Stomach (tissue), 9 donors: ENCODE measurements around the gene SLK. TPM values are rescaled to one million over a fixed set of nuclear protein-coding genes. Genes with fewer than 3 reads are reported as not detected.

Source experiments
- DNase-seq, 2 donors: peaks; one replicate each; pipeline versions ENCODE4 v3.0.0 to v3.0.0-alpha.2; 2013 to 2019
- H3K27ac ChIP-seq, 5 donors: fragments of 200-600 bp in 4 of 5; sonication (generic) in 4 of 5; one replicate each; pipeline ENCODE4 v1.5.1; 2013 to 2019; ENCODE audit warnings: mild to moderate bottlenecking in 1 of 5, moderate library complexity in 1 of 5
- H3K27me3 ChIP-seq, 3 donors: fragments of 200-600 bp; sonication (generic); one replicate each; pipeline ENCODE4 v1.5.1; 2017 to 2019; ENCODE audit warnings: mixed run types in 1 of 3
- H3K36me3 ChIP-seq, 4 donors: fragments of 200-600 bp; sonication (generic); 1 replicate in 3 of 4; 2 replicates in 1 of 4; pipeline ENCODE4 v1.5.1; 2016 to 2019
- H3K4me1 ChIP-seq, 4 donors: fragments of 200-600 bp; sonication (generic); one replicate each; pipeline ENCODE4 v1.5.1; 2016 to 2019
- H3K4me3 ChIP-seq, 4 donors: fragments of 200-600 bp; sonication (generic) in 3 of 4; one replicate each; pipeline ENCODE4 v1.5.1; 2016 to 2019; ENCODE audit warnings: mild to moderate bottlenecking in 1 of 4
- H3K9me3 ChIP-seq, 4 donors: fragments of 200-600 bp; sonication (generic); one replicate each; pipeline ENCODE4 v1.5.1; 2016 to 2019
- CTCF ChIP-seq, 7 experiments: fragments of 450-650 bp in 4 of 7; fragments of 200-600 bp in 3 of 7; sonication (generic) in 3 of 7; IDR thresholded peaks; one replicate each; pipeline ENCODE4 v1.5.1; 2016 to 2019; ENCODE audit warnings: antibody characterized with exemption in 7 of 7, control low read depth in 2 of 7, mild to moderate bottlenecking in 1 of 7
- EP300 ChIP-seq: sonication (generic); formaldehyde crosslinking; IDR thresholded peaks from one replicate; pipeline ENCODE4 v1.6.1; 2017; ENCODE audit warnings: antibody characterized with exemption
- POLR2A ChIP-seq, 4 donors: fragments of 450-650 bp; IDR thresholded peaks; one replicate each; pipeline ENCODE4 v1.6.1; 2016; ENCODE audit warnings: antibody characterized with exemption in 4 of 4, control low read depth in 2 of 4, mild to moderate bottlenecking in 1 of 4, moderate library complexity in 1 of 4
- POLR2AphosphoS5 ChIP-seq, 3 donors: sonication (generic); formaldehyde crosslinking; IDR thresholded peaks; one replicate each; pipeline ENCODE4 v1.6.1; 2016; ENCODE audit warnings: antibody characterized with exemption in 3 of 3
- WGBS, 5 donors: extraction: QIAGEN DNeasy Blood & Tissue Kit in 3 of 5; methylation state at CpG; one replicate each; pipeline versions ENCODE4 v1.1.5 to v1.1.7; 2013 to 2018; 5-methylcytosine and 5-hydroxymethylcytosine counted together
- intact Hi-C: fragments of 100-400 bp; cut with DNase I; formaldehyde crosslinking; loops from one replicate; pipeline ENCODE4 v1.15.1; 2023; ENCODE audit warnings: low total_unique reads
- polyA plus RNA-seq, 3 donors: library from polyadenylated mRNA; stranded (reverse); fragments of 200-250 nt; gene quantifications; one replicate each; pipeline ENCODE4 v1.2.3, GENCODE V29; 2013
- total RNA-seq, 5 donors: library from RNA; depleted of rRNA; stranded (reverse); fragments of >200 nt; gene quantifications; one replicate each; pipeline versions ENCODE4 v1.1.0 to v1.2.3, GENCODE V29; 2014 to 2016
- donor health status: healthy with polysubstance abuse.
- donor health status: Bipolar disorder and iron deficiency.
- donor health status: healthy.

Gene SLK
- total and polyA plus RNA-seq, 8 donors: 10.1 to 94.5 (median 47.2) TPM

- 64 to 83% (median 79%) methylated on average over 7 of the region's 7 CpGs for WGBS, 5 donors
- intact Hi-C loops: no loop called here
Observed at GRCh38 chr10:103986360-103986759, 19.4 kb downstream of the SLK start.

DNA sequence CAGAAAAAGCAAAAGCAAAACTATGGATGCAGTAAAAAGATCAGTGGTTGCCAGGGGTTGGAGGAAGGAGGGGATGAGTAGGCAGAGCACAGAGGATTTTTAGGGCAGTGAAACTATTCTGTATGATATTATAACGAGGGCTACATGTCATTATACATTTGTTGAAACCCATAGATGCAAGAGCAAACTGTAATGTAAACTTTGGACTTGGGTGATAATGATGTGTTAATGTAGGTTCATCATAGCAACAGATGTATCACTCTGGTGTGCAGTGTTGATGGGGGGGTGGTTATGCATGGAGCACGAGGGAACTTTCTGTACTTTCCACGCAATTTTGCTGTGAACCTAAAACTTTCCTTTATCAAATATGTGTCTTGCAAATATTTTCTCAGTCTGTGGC lies 23.2 kb downstream of the SLK start:
- H3K9me3 ChIP-seq: no peaks in the 10 kb centered on the region
- H3K27ac ChIP-seq: no peak overlapping the region
- H3K4me3 ChIP-seq: no peak overlapping the region
- peaks cover 0 to 59% (median 26%) of the 10 kb centered on the region in 4 donors for H3K4me1 ChIP-seq
- TF ChIP-seq EP300 (no peak), CTCF (IDR thresholded peaks at IDR 0.05) (no peak), POLR2AphosphoS5 (IDR thresholded peaks at IDR 0.05) (no peak), POLR2A (IDR thresholded peaks at IDR 0.05) (no peak)
- intact Hi-C loops: no loop called here
- WGBS, 5 donors: 54 to 75% (median 67%) methylated on average over 3 of the region's 3 CpGs
- DNase-seq: no peak
- H3K27me3 ChIP-seq: no peaks in the 10 kb centered on the region
- peaks cover 0 to 26% (median 11%) of the 10 kb centered on the region in 4 donors for H3K36me3 ChIP-seq

More at GRCh38 chr10:103986360-103986759, 19.4 kb downstream of the SLK start:
- Histone ChIP-seq H3K27me3 (no peaks in the 10 kb centered on the region), H3K4me3 (no peak overlapping the region), H3K36me3 (no peaks in the 10 kb centered on the region), H3K4me1 (peaks cover 10 to 84% (median 43%) of the 10 kb centered on the region in 4 donors), H3K27ac (no peak overlapping the region), H3K9me3 (no peaks in the 10 kb centered on the region)
- DNase-seq: no peak
- TF ChIP-seq EP300 (no peak), CTCF (IDR thresholded peaks at IDR 0.05) (no peak), POLR2AphosphoS5 (IDR thresholded peaks at IDR 0.05) (no peak), POLR2A (IDR thresholded peaks at IDR 0.05) (no peak)

DNA sequence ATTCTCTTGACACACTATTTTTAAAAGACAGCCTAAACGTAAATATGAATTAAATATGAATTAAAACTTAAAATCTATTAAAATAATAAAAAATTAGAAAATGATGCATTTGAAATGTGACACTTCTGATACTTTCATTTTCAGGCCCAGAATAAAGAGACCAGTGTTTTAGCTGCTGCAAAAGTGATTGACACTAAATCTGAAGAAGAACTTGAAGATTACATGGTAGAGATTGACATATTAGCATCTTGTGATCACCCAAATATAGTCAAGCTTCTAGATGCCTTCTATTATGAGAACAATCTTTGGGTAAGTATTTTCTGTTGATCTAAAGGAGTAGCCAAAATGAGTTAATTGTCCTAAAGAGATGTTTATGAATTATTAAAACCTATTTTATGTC lies 23.6 kb downstream of the SLK start:
- Histone ChIP-seq H3K4me1 (peaks cover 0 to 55% (median 24%) of the 10 kb centered on the region in 4 donors), H3K36me3 (peaks cover 0 to 26% (median 12%) of the 10 kb centered on the region in 4 donors), H3K4me3 (no peak overlapping the region), H3K27me3 (no peaks in the 10 kb centered on the region), H3K9me3 (no peaks in the 10 kb centered on the region), H3K27ac (no peak overlapping the region)
- no peak for TF ChIP-seq EP300
- TF ChIP-seq POLR2AphosphoS5 (IDR thresholded peaks at IDR 0.05): no peak
- no peak for TF ChIP-seq CTCF (IDR thresholded peaks at IDR 0.05)
- no peak for TF ChIP-seq POLR2A (IDR thresholded peaks at IDR 0.05)
- no peak for DNase-seq
- intact Hi-C loops: no loop called here
- WGBS, 5 donors: 51 to 69% (median 69%) methylated on average over 1 of the region's 1 CpG

DNA sequence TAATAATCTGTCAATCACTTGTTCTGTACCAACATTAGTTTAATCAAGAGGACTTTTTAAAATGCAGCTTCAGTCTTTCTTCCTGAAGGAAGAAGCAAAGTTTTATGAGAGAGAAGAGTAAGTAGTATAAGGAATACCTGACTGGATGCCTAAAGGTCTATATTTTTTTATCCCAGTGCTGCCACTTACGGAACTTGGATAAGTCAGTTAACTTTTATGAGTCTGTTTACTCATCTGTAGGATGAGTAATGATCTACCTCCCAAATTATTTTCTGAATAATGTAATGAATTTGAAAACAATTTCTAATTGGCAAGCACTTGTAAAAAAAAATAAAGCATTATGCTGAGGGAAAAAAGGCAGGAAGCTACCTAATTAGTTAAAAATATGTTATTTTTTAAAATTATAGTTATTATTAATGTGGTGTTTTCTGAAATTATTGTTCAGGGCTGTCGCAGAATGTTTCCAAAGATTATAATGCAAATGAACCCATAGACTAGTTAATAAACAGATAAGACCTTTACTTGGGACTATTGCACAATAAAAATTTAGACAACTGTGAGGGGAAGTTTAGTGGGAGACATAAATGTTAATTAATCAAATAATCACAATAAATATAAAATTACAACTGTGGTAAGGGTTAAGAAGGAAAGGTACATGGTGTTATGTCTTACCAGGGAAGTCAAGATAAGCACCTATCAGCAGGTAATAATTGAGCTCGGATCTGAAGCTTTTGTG lies 24.6 kb downstream of the SLK start:
- no peak for TF ChIP-seq POLR2A (IDR thresholded peaks at IDR 0.05)
- TF ChIP-seq CTCF (IDR thresholded peaks at IDR 0.05): no peak
- TF ChIP-seq EP300: no peak
- TF ChIP-seq POLR2AphosphoS5 (IDR thresholded peaks at IDR 0.05): no peak
- no peak overlapping the region for H3K4me3 ChIP-seq
- H3K36me3 ChIP-seq: peaks cover 0 to 36% (median 17%) of the 10 kb centered on the region in 4 donors
- H3K27me3 ChIP-seq: no peaks in the 10 kb centered on the region
- no peak for DNase-seq
- H3K27ac ChIP-seq: no peak overlapping the region
- H3K4me1 ChIP-seq: peaks cover 0 to 45% (median 17%) of the 10 kb centered on the region in 4 donors
- 42 to 82% (median 54%) methylated on average over 3 of the region's 3 CpGs for WGBS, 5 donors
- intact Hi-C loops: no loop called here
- H3K9me3 ChIP-seq: no peaks in the 10 kb centered on the region
